ENCODE data around the gene DAB2IP. TPM values are rescaled to one million over a fixed set of nuclear protein-coding genes. Genes with fewer than 3 reads are reported as not detected.

DAB2IP gene
- total RNA-seq, 1 donor from 2014 or later = 24.3 TPM

GRCh38 chr9:121706149-121706750, 54.8 kb downstream of the DAB2IP start:
- DNase-seq = no peak

- no peak for DNase-seq
Measured at GRCh38 chr9:121707477-121708424, 56.3 kb downstream of the DAB2IP start.

GRCh38 chr9:121708768-121709488, 57.5 kb downstream of the DAB2IP start:
- no peak for DNase-seq

- no peak for DNase-seq
Measured at GRCh38 chr9:121709798-121710197, 58.4 kb downstream of the DAB2IP start.

GRCh38 chr9:121711281-121711680, 59.8 kb downstream of the DAB2IP start:
- DNase-seq = no peak

- DNase-seq = no peak
Measured at GRCh38 chr9:121711797-121712196, 60.4 kb downstream of the DAB2IP start.

- DNase-seq = no peak
Measured at GRCh38 chr9:121713400-121714070, 62.1 kb downstream of the DAB2IP start.

- no peak for DNase-seq
Measured at GRCh38 chr9:121714075-121714705, 62.8 kb downstream of the DAB2IP start.

- DNase-seq = no peak
Measured at GRCh38 chr9:121714873-121715272, 63.4 kb downstream of the DAB2IP start.

GRCh38 chr9:121717141-121717991, 65.9 kb downstream of the DAB2IP start:
- no peak for DNase-seq

- DNase-seq = no peak
Measured at GRCh38 chr9:121718084-121718483, 66.7 kb downstream of the DAB2IP start.

- DNase-seq = no peak
Measured at GRCh38 chr9:121718501-121718900, 67.1 kb downstream of the DAB2IP start.

- DNase-seq = no peak
Measured at GRCh38 chr9:121720311-121721057, 69.0 kb downstream of the DAB2IP start.

GRCh38 chr9:121721058-121721350, 69.6 kb downstream of the DAB2IP start:
- peak; percentile 44 for DNase-seq

GRCh38 chr9:121721770-121722169, 70.3 kb downstream of the DAB2IP start:
- DNase-seq = no peak

GRCh38 chr9:121725008-121725775, 73.8 kb downstream of the DAB2IP start:
- peak; percentile 98 for DNase-seq

GRCh38 chr9:121727295-121728020, 76.0 kb downstream of the DAB2IP start:
- peak; percentile 42 for DNase-seq

GRCh38 chr9:121728916-121729315, 77.5 kb downstream of the DAB2IP start:
- DNase-seq = no peak

All from dermis blood vessel endothelial cell (primary cell).